NK-92 (cell line): Measurements from ENCODE around the gene HOXD3.

Experiments used
- DNase-seq: peaks from one replicate; lab custom pipeline; 2025; ENCODE audit not compliant: unreplicated experiment; lab: John Stamatoyannopoulos, UW

HOXD3 gene

DNA sequence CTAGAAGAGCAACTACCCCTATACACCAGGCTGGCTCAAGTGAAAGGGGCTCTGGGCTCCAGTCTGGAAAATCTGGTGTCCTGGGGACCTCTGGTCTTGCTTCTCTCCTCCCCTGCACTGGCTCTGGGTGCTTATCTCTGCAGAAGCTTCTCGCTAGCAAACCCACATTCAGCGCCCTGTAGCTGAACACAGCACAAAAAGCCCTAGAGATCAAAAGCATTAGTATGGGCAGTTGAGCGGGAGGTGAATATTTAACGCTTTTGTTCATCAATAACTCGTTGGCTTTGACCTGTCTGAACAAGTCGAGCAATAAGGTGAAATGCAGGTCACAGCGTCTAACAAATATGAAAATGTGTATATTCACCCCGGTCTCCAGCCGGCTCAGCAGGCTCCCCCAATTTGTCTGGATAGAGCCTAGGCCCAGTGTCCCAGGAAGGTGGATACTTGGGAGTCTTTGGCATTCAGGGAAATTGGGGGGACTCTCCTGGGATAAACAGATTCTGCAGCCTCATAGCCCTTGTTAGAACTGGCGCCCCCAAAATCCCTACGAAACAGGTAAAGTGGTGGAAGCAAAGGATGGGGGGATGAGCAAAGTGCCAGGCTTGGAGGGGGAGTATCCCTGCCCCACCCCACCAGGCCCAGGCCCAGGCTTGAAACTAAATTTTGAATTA lies 8.2 kb upstream of the HOXD3 start:
- DNase-seq, result no peak

- no peak for DNase-seq
Measured at GRCh38 chr2:176149481-176149938, 7.6 kb upstream of the HOXD3 start.

- no peak for DNase-seq
Measured at GRCh38 chr2:176149939-176150583, 7.0 kb upstream of the HOXD3 start.

GRCh38 chr2:176150584-176151441 lies 6.3 kb upstream of the HOXD3 start:
- no peak for DNase-seq

GRCh38 chr2:176151442-176152287 lies 5.4 kb upstream of the HOXD3 start, which contains the start of gene HOXD4:
Gene HOXD4 (plus strand): TSS chr2:176151550. CDS start chr2:176151634, 84 bp downstream.
- DNase-seq, result no peak

GRCh38 chr2:176152350-176153181 lies 4.5 kb upstream of the HOXD3 start:
- no peak for DNase-seq

GRCh38 chr2:176154576-176155252 lies 2.4 kb upstream of the HOXD3 start:
- DNase-seq, result no peak

DNA sequence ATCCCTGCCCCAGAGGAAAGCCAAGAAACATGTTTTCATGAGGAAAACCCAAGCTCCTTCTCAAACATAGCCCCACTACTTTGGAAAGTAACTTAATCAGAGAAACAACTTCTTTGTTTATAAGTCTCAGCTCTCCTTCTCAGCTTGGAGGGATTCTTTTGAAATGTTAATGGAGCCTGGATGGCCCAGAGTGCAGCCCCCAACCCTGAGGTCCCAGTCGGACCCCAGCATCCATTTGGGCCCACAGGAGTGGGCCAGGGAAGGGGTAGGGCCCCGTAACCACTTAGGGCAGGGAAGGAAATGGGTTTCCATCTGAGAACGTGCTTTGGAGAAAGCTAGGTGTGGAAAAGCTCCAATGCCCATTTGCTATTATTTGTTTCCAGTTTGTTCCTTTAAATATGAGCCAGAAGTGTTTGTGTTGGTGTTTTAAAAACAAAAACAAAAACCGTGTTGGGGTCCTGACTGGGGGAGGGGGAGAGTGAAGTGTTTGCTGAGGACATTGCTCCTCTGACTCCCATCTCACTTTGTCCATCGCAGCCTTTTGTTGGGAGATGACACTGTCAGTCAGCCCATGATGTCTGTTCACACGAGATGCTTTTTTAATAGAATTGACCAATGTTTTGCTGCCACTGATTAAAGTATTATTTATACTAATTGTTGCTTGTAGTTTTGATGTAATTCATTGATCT lies 1.6 kb upstream of the HOXD3 start:
- no peak for DNase-seq

DNA sequence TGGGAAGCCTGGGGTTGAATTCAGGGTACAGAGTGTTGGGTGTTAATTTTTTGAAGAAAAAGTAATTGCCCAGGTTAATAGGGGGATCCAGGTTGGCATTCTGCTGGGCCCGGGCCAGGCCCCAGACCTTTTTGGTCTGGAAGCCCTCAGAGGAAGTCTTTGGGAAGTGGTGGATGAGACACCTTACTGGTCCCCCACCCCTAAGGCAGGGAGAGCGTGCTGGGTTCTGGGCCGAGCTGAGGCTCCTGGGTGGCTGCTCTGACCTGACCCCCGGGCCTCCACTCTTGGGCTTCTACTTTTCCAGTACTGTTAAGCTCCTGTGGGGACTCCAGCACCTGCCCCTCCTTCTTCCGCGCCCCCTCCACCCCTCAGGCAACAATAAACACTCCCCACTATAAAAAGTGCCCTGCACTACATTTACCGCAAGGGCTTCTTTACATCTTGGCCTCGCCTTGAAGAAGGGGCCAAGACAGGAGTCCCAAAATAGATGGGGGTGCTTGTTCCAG lies 753 bp upstream of the HOXD3 start:
- no peak for DNase-seq

DNA sequence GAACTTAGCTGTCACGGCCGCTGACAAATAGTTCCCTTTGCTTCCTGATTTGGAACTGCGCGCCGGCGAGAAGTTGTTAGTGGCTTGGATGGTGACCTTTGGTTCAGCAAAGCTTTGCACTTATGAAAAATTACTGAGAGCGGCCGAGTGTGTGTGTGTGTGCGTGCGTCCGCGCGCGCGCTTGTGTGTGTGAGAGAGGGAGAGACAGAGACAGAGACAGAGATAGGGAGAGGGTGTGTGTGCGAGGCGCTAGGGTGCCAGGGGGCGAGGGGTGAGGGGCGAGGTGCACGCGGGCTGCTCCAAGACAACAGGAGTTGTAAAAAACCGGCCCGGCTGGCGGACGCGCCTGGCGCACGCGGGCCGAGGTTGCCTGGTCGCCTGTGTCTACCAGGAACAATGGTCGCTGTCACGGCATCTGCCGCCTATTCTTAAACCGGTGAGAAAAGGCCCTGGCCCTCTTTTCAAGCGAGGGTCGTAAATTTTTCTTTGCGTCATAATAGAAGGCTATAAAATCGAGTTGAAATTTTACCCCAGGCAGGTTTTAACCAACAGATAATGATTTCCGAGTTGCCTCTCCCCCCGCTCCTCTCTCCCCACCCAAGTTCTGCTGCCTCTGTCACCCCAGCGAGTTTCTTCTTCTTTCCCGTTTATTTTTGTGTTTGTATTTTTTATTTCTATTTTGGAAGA lies 535 bp downstream of the HOXD3 start:
- no peak for DNase-seq

- no peak for DNase-seq
Measured at GRCh38 chr2:176158186-176158591, 1.1 kb downstream of the HOXD3 start.

GRCh38 chr2:176158855-176159662 lies 2.0 kb downstream of the HOXD3 start:
- no peak for DNase-seq

DNA sequence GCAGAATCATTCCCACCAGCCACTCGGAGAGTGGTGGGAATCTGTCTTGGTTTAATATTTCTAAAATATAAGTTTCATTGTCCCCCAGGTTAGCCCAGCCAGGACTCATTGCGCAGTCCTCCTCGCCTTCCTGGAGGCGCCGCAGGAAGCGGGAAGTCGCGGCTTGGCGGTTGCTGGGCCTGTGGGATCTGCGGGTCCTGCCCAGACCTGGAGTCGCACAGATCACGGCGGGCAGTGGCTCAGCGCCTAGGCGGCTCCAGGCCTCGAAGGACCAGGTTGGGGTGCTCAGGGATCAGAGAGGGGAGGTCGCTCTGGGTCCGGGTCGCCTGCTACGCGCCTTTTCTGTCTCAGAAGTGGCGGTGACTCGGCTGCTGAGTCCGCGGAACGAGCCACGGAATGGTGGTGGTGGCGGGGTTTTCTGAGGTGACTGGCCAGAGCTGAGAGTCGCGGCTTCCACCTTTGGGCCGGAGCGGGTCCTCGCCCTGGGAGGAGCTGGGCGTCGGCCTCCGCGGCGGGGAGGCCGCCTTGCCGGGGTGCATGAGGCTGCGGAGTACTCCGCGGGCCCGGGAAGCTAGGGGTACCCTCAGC lies 2.6 kb downstream of the HOXD3 start:
- no peak for DNase-seq

DNA sequence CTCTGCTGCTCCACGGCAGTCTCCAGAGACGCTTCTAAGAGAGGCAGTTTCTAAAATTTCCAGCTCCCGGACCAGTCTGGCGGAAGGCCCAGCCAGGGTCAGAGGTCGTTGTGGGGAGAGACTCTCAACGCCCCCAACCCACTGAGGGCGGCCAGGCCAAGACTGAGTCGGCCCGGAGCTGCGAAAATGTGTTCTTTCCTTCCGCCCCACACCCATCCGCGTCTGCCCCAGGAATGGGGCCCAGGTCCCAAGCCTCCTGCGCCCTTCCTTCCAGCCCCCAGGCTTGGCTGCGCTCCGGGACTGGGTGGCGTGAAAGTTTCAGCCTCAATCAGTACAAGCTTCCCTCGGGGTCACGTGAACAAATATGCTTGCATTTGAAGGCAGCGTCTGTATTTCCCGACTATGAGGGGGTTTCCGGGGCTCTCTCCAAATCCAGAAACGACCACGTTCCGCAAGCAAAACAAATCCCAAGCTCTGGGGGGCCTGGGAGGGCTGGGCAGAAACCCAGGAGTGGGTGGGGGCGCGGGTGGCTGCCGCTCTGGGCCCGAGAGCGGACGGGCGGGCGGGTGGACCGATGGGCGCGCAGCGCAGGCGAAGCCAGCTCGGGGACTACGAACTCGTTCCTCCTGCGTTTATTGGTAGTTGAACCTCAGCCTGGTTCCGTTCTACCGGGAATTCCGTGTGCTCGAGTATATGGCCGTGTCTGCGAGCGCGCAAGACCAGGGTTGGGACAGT lies 3.3 kb downstream of the HOXD3 start:
- no peak for DNase-seq

DNA sequence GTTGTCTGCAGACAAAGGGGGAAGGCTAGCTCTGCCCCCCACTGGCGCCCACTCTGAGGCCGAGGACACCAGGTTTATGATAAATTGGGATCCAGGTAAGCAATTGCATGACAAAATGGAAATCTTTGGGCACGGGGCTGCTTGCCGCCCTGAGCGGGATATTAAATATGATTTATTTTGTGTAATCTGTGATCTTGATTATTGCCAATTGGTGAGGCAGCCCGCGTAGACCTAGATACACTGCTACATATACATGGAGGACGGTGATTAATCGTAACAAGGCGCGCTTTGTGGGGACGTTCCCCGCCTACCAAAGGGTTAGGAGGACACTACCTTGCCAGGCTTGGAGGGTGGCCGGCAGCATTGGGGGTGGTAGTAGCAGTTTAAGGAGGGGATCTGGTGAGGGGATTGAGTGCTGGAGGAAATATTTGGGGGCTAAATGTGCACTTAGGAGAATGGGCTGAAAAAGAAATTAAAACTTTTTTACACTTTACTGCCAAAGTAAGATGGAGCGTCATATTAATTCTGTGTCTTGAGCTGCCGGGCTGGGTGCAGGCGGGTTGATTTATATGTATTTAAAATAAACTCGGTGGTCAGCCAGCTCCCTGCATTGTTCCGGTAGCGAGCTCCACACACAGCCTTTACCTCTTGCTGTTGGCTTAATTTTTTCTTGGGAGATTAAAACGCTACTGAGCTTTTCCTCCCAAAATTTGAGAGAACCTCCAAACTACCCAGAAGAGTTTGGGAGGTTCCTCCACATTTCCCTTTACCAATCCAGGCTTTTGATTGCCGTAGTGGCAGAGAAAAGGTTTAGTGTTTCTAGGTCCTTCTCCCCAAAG lies 4.1 kb downstream of the HOXD3 start:
- DNase-seq, result no peak
